Neural crest cell (in vitro differentiated cells): ENCODE results near the gene ANO4. TPM values are rescaled to one million over a fixed set of nuclear protein-coding genes. Genes with fewer than 3 reads are reported as not detected.

Experiments
- DNase-seq: peaks from one replicate; pipeline ENCODE4 v3.0.0; 2021; ENCODE audit warnings: low read depth, mixed read lengths, low spot score
- H3K27ac Mint-ChIP-seq: one replicate; pipeline ENCODE4 v1.8.0; 2021; ENCODE audit warnings: mild to moderate bottlenecking, mixed read lengths; ENCODE audit not compliant: unreplicated experiment
- H3K27me3 Mint-ChIP-seq: 2 replicates; pipeline ENCODE4 v1.8.0; 2021; ENCODE audit warnings: low read depth, mild to moderate bottlenecking, mixed read lengths
- H3K36me3 Mint-ChIP-seq: 2 replicates; pipeline ENCODE4 v1.8.0; 2021; ENCODE audit warnings: low read depth, mild to moderate bottlenecking, mixed read lengths
- H3K4me1 Mint-ChIP-seq: 2 replicates; pipeline ENCODE4 v1.8.0; 2021; ENCODE audit warnings: mixed read lengths
- H3K4me3 Mint-ChIP-seq: one replicate; pipeline ENCODE4 v1.8.0; 2021; ENCODE audit warnings: mild to moderate bottlenecking, mixed read lengths
- H3K9me3 Mint-ChIP-seq: 2 replicates; pipeline ENCODE4 v1.8.0; 2021; ENCODE audit warnings: mixed read lengths
- total RNA-seq: library from RNA; stranded (reverse); gene quantifications from 2 replicates; pipeline ENCODE4 v1.2.1, GENCODE V29; 2021
- TF ChIP-seq, protein P1 (sequence below): fragments of 200-600 bp; sonication (generic); conservative IDR thresholded peaks from 2 replicates; pipeline ENCODE4 v1.5.0; 2021; ENCODE audit warnings: antibody characterized with exemption, mild to moderate bottlenecking

The ANO4 gene
- total RNA-seq, 1 donor from 2014 or later, result 0.61 TPM

DNA sequence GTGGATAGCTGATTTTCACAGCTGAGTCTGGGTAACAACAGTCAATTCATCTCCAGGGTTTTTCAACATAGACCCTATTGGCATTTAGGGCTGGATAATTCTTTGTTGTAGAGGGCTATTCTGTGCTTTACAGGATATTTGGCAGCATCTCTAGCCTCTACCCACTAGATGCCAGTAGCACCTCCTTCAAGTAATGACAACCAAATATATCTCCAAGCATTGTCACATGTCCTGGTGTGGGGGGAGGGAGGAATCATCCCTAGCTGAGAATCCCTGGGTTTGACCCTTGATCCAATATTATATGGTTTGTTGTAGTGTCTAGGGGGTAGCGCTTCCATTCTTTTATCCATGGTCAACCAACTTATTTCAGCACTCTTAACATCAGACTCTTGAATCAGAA lies 157.2 kb downstream of the ANO4 start:
- H3K27me3 Mint-ChIP-seq, result peaks cover 6% of the 10 kb centered on the region
- H3K9me3 Mint-ChIP-seq, result no peaks in the 10 kb centered on the region
- no peaks in the 10 kb centered on the region for H3K4me1 Mint-ChIP-seq

GRCh38 chr12:100953217-100953616 lies 158.6 kb downstream of the ANO4 start:
- Mint-ChIP-seq H3K27me3 (peaks cover 6% of the 10 kb centered on the region), H3K36me3 (no peaks in the 10 kb centered on the region), H3K4me1 (no peaks in the 10 kb centered on the region), H3K9me3 (no peaks in the 10 kb centered on the region), H3K27ac (no peak overlapping the region), H3K4me3 (no peak overlapping the region)
- TF ChIP-seq, protein P1, sequence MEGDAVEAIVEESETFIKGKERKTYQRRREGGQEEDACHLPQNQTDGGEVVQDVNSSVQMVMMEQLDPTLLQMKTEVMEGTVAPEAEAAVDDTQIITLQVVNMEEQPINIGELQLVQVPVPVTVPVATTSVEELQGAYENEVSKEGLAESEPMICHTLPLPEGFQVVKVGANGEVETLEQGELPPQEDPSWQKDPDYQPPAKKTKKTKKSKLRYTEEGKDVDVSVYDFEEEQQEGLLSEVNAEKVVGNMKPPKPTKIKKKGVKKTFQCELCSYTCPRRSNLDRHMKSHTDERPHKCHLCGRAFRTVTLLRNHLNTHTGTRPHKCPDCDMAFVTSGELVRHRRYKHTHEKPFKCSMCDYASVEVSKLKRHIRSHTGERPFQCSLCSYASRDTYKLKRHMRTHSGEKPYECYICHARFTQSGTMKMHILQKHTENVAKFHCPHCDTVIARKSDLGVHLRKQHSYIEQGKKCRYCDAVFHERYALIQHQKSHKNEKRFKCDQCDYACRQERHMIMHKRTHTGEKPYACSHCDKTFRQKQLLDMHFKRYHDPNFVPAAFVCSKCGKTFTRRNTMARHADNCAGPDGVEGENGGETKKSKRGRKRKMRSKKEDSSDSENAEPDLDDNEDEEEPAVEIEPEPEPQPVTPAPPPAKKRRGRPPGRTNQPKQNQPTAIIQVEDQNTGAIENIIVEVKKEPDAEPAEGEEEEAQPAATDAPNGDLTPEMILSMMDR, result no peak
- DNase-seq, result no peak

More for the DNA sequence above, 157.2 kb downstream of the ANO4 start:
- H3K4me3 Mint-ChIP-seq, result no peak overlapping the region
- no peak for DNase-seq
- H3K27ac Mint-ChIP-seq, result no peak overlapping the region
- TF ChIP-seq, protein P1, result no peak
- H3K36me3 Mint-ChIP-seq, result no peaks in the 10 kb centered on the region

GRCh38 chr12:100953677-100954076 lies 159.1 kb downstream of the ANO4 start:
- H3K27ac Mint-ChIP-seq, result no peak overlapping the region
- no peak for DNase-seq
- H3K36me3 Mint-ChIP-seq, result no peaks in the 10 kb centered on the region
- H3K9me3 Mint-ChIP-seq, result no peaks in the 10 kb centered on the region
- no peaks in the 10 kb centered on the region for H3K4me1 Mint-ChIP-seq
- peaks cover 6% of the 10 kb centered on the region for H3K27me3 Mint-ChIP-seq
- H3K4me3 Mint-ChIP-seq, result no peak overlapping the region
- TF ChIP-seq, protein P1, result no peak

- no peaks in the 10 kb centered on the region for H3K4me1 Mint-ChIP-seq
- no peak for DNase-seq
- H3K27me3 Mint-ChIP-seq, result peaks cover 6% of the 10 kb centered on the region
- TF ChIP-seq, protein P1, result no peak
- H3K4me3 Mint-ChIP-seq, result no peak overlapping the region
- no peak overlapping the region for H3K27ac Mint-ChIP-seq
- H3K9me3 Mint-ChIP-seq, result no peaks in the 10 kb centered on the region
- H3K36me3 Mint-ChIP-seq, result no peaks in the 10 kb centered on the region
Observed at GRCh38 chr12:100954118-100954517, 159.5 kb downstream of the ANO4 start.

DNA sequence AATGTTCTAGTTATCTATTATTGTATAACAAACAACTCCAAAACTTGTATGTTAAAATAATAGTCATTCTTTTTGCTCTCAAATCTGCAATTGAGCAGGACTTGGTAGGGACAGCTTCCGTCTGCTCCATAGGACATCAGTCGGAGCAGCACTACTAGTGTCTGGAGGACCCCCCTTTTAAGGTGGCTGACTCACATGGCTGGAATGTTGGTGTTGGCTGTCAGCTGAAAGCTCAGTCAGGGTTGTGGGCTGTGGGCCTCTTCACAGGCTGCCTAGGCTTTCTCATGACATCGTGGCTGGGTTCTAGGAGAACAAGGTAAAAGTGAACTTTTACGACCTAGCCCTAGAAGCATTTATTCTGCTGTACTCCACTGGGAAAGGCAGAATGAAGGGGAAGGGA lies 160.6 kb downstream of the ANO4 start:
- H3K27ac Mint-ChIP-seq, result no peak overlapping the region
- DNase-seq, result no peak
- H3K36me3 Mint-ChIP-seq, result no peaks in the 10 kb centered on the region
- H3K9me3 Mint-ChIP-seq, result no peaks in the 10 kb centered on the region
- peaks cover 4% of the 10 kb centered on the region for H3K27me3 Mint-ChIP-seq
- no peaks in the 10 kb centered on the region for H3K4me1 Mint-ChIP-seq
- TF ChIP-seq, protein P1, result no peak
- H3K4me3 Mint-ChIP-seq, result no peak overlapping the region
